GM12878 (cell line): ENCODE results near the gene ABCB4. TPM values are rescaled to one million over a fixed set of nuclear protein-coding genes. Genes with fewer than 3 reads are reported as not detected.

Experiments
- ATAC-seq: fragments of 200-7000 bp; cut with Tn5 transposase; 3 replicates; pipeline ENCODE4 v1.9.1; 2020; ENCODE audit warnings: mild to moderate bottlenecking, moderate library complexity
- BruUV-seq: library from RNA; stranded (reverse); fragments of 400-500 nt; replicated peaks from 2 replicates; lab custom pipeline; 2021; lab: Mats Ljungman, UMichigan
- CTCF ChIA-PET: fragments of 300-600 bp; sonication (Branson Sonifier 250); formaldehyde crosslinking; extraction: SDS; loops from one replicate; lab custom pipeline; 2021; ENCODE audit warnings: inconsistent platforms; lab: Yijun Ruan, JAX
- POLR2A ChIA-PET: fragments of 350-600 bp; formaldehyde crosslinking; extraction: SDS; loops from one replicate; lab custom pipeline; 2021; ENCODE audit warnings: inconsistent platforms; lab: Charles Lee
- RAD21 ChIA-PET: fragments of 300-600 bp; sonication (Branson Sonifier 250); formaldehyde crosslinking; loops from one replicate; lab custom pipeline; 2023; ENCODE audit warnings: antibody characterized with exemption; ENCODE audit not compliant: unreplicated experiment; lab: Charles Lee
- SMC1A ChIA-PET: fragments of 300-600 bp; sonication (Branson Sonifier 250); formaldehyde crosslinking; loops from one replicate; lab custom pipeline; 2023; ENCODE audit not compliant: unreplicated experiment, uncharacterized antibody; lab: Charles Lee
- DNase-seq: peaks from one replicate; pipeline ENCODE4 v3.0.0-alpha.2; 2011; ENCODE audit warnings: low read depth, low spot score
- FAIRE-seq: peaks from 3 replicates; lab custom pipeline; 2011; peaks lifted over from hg19 to GRCh38; lab: Jason Lieb, UNC
- H2AFZ ChIP-seq: 2 replicates; pipeline ENCODE4 v1.6.0; 2011; ENCODE audit warnings: low read depth, low read length, control low read depth; ENCODE audit not compliant: control insufficient read depth
- H3K27ac ChIP-seq: 2 replicates; pipeline ENCODE4 v1.5.1; 2011; ENCODE audit warnings: control low read depth; ENCODE audit not compliant: control insufficient read depth, insufficient read depth
- H3K27me3 ChIP-seq, 2 experiments: replicated peaks in 1 of 2; 2 replicates each; pipeline versions ENCODE4 v1.6.0 to v1.6.1; 2011; ENCODE audit warnings: low read length in 1 of 2; ENCODE audit not compliant: control insufficient read depth in 2 of 2, insufficient read depth in 2 of 2
- H3K36me3 ChIP-seq, 2 experiments: 2 replicates each; pipeline ENCODE4 v1.5.1; 2011; ENCODE audit warnings: low read length in 1 of 2; ENCODE audit not compliant: control insufficient read depth in 2 of 2, insufficient read depth in 2 of 2
- H3K4me1 ChIP-seq: 2 replicates; pipeline ENCODE4 v1.6.1; 2011; ENCODE audit warnings: mild to moderate bottlenecking, low read length, moderate library complexity, mixed read lengths; ENCODE audit not compliant: control insufficient read depth, insufficient read depth
- H3K4me2 ChIP-seq: 2 replicates; pipeline ENCODE4 v1.6.0; 2011; ENCODE audit warnings: control low read depth; ENCODE audit not compliant: control insufficient read depth, insufficient read depth
- H3K4me3 ChIP-seq: fragments of 200-600 bp; sonication (generic); 2 replicates; pipeline ENCODE4 v1.5.1; 2016
- H3K79me2 ChIP-seq: 2 replicates; pipeline ENCODE4 v1.6.0; 2011; ENCODE audit warnings: low read length; ENCODE audit not compliant: control insufficient read depth, insufficient read depth
- H3K9ac ChIP-seq: 2 replicates; pipeline ENCODE4 v1.8.0; 2011; ENCODE audit warnings: low read length, control low read depth, mixed read lengths; ENCODE audit not compliant: control insufficient read depth, insufficient read depth
- H3K9me3 ChIP-seq: replicated peaks from 3 replicates; pipeline ENCODE4 v1.5.1; 2011; ENCODE audit warnings: mild to moderate bottlenecking, low read length; ENCODE audit not compliant: control insufficient read depth, insufficient read depth
- H4K20me1 ChIP-seq: 2 replicates; pipeline ENCODE4 v1.6.0; 2011; ENCODE audit not compliant: control insufficient read depth, insufficient read depth
- EP300 ChIP-seq, 2 experiments: fragments of 150-350 bp in 1 of 2; IDR thresholded peaks; 2 replicates each; pipeline ENCODE4 v1.6.1; 2011 to 2012; ENCODE audit warnings: low read depth in 2 of 2, low read length in 2 of 2, borderline replicate concordance in 1 of 2, improper control_type of control experiment in 1 of 2, inconsistent platforms in 1 of 2; ENCODE audit not compliant: control insufficient read depth in 1 of 2
- ESRRA ChIP-seq: IDR thresholded peaks from 2 replicates; pipeline ENCODE4 v1.6.1; 2012; ENCODE audit warnings: mild to moderate bottlenecking, low read length, improper control_type of control experiment
- IKZF2 ChIP-seq, 2 experiments: fragments of 450-650 bp; IDR thresholded peaks; 2 replicates each; pipeline ENCODE4 v1.6.1; 2017; ENCODE audit warnings: mild to moderate bottlenecking in 2 of 2, moderate library complexity in 2 of 2
- PML ChIP-seq: IDR thresholded peaks from 2 replicates; pipeline ENCODE4 v1.6.1; 2012; ENCODE audit warnings: low read length, inconsistent platforms
- SREBF2 ChIP-seq: IDR thresholded peaks from 2 replicates; pipeline ENCODE4 v1.6.1; 2012; ENCODE audit warnings: mild to moderate bottlenecking, low read length
- YY1 ChIP-seq: IDR thresholded peaks from 2 replicates; pipeline ENCODE4 v1.6.1; 2011; ENCODE audit warnings: low read depth, mild to moderate bottlenecking, low read length
- ZSCAN29 ChIP-seq: fragments of 450-650 bp; IDR thresholded peaks from 2 replicates; pipeline ENCODE4 v1.6.1; 2017; ENCODE audit warnings: mild to moderate bottlenecking, moderate library complexity
- WGBS: methylation state at CpG from one replicate; pipeline ENCODE4 v1.1.6; 2016; ENCODE audit warnings: low lambda C conversion rate; ENCODE audit not compliant: insufficient replicate concordance, insufficient coverage; ENCODE audit errors: missing lambda C conversion rate; 5-methylcytosine and 5-hydroxymethylcytosine counted together
- in situ Hi-C: fragments of 300-500 bp; cut with MboI; formaldehyde crosslinking; loops from 9 replicates; pipeline ENCODE4 v1.14.3; 2018; ENCODE audit warnings: mixed read lengths
- intact Hi-C: fragments of 100-400 bp; cut with micrococcal nuclease; formaldehyde crosslinking; loops from one replicate; pipeline ENCODE4 v1.14.2; 2022; ENCODE audit not compliant: unreplicated experiment
- polyA plus RNA-seq, 11 experiments: library from polyadenylated mRNA; depleted of rRNA in 4 of 11; unstranded in 6 of 11; stranded (reverse) in 5 of 11; fragments of >200 nt; fragmentation: Nextera tagmentation in 4 of 11; fragmentation: Illumina TruSeq in 1 of 11; extraction: Ambion mirVana in 4 of 11; extraction: Trizol in 1 of 11; gene quantifications; 1 replicate in 1 of 11; 2 replicates in 10 of 11; pipeline versions ENCODE4 v1.2.1 to v1.2.3, GENCODE V29; 2011 to 2016; ENCODE audit warnings: inconsistent platforms in 2 of 11, missing spikeins in 2 of 11, low read depth in 1 of 11
- total RNA-seq, 4 experiments: library from RNA; depleted of rRNA in 3 of 4; stranded (reverse); fragments of >200 nt in 3 of 4; fragmentation: Illumina TruSeq in 1 of 4; extraction: Trizol in 1 of 4; gene quantifications; 2 replicates each; pipeline versions ENCODE4 v1.2.1 to v1.2.3, GENCODE V29; 2013 to 2021
- TF ChIP-seq, protein P1 (sequence below): fragments of 450-650 bp; IDR thresholded peaks from 2 replicates; pipeline ENCODE4 v1.6.1; 2016; ENCODE audit warnings: mild to moderate bottlenecking
- TF ChIP-seq, protein P2 (sequence below): IDR thresholded peaks from 2 replicates; pipeline ENCODE4 v1.6.1; 2011; ENCODE audit warnings: mild to moderate bottlenecking, low read depth, low read length, moderate library complexity; ENCODE audit not compliant: insufficient replicate concordance

ABCB4 gene
- total and polyA plus RNA-seq, 10 of the 15 experiments (the other 5 are each of a cell fraction or from before 2014, with no cell fraction given): 1.9 to 8.3 (median 4.4) TPM

DNA sequence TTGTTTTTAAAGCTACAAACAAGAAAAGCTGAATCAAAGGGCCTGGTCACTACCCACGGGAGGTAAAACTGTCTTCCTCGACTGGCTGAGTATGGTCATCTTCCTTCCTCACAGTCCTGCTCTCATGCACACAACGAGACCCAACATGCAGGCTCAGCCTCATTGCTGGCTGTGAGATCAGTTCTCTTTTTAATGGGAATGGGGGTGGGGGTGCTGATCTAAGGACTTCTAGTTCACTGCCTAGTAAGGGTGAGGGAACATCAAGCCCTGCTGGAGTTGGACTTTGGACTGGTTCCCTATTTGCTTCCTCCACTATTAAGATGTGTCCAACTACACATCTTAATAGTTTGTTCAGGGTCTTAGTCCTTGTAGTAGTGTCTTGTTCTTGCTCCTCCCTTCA lies 48.2 kb downstream of the ABCB4 start:
- no peaks in the 10 kb centered on the region for H3K79me2 ChIP-seq
- no peaks in the 10 kb centered on the region for H4K20me1 ChIP-seq
- no peak for TF ChIP-seq PML
- TF ChIP-seq YY1: no peak
- TF ChIP-seq, protein P1, sequence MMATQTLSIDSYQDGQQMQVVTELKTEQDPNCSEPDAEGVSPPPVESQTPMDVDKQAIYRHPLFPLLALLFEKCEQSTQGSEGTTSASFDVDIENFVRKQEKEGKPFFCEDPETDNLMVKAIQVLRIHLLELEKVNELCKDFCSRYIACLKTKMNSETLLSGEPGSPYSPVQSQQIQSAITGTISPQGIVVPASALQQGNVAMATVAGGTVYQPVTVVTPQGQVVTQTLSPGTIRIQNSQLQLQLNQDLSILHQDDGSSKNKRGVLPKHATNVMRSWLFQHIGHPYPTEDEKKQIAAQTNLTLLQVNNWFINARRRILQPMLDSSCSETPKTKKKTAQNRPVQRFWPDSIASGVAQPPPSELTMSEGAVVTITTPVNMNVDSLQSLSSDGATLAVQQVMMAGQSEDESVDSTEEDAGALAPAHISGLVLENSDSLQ: no peak
- TF ChIP-seq ZSCAN29: no peak
- TF ChIP-seq IKZF2 (IDR thresholded peaks at IDR 0.05): no peak
- no peak for TF ChIP-seq EP300 (IDR thresholded peaks at IDR 0.05; ENCODE audit: borderline replicate concordance in 1 of 2, control insufficient read depth in 1 of 2, low read depth in 2 of 2, low read length in 2 of 2)
- TF ChIP-seq, protein P2, sequence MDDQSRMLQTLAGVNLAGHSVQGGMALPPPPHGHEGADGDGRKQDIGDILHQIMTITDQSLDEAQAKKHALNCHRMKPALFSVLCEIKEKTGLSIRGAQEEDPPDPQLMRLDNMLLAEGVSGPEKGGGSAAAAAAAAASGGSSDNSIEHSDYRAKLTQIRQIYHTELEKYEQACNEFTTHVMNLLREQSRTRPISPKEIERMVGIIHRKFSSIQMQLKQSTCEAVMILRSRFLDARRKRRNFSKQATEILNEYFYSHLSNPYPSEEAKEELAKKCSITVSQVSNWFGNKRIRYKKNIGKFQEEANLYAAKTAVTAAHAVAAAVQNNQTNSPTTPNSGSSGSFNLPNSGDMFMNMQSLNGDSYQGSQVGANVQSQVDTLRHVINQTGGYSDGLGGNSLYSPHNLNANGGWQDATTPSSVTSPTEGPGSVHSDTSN: no peak
- no peak for TF ChIP-seq SREBF2
- no peak for TF ChIP-seq ESRRA
- H3K4me2 ChIP-seq: no peak overlapping the region
- DNase-seq: no peak
- 43% methylated on average over 3 of the region's 3 CpGs for WGBS
- ChIA-PET POLR2A (no interaction called here), RAD21 (interaction anchor here (0.6 to 1.6 kb wide), 3 partner anchors 9 to 367 kb away, joined by 3 to 4 read pairs (median 3); no protein-coding TSS in a partner anchor), CTCF (interaction anchor here (0.6 to 2.4 kb wide), 3 partner anchors 9 to 103 kb away, joined by 3 to 17 read pairs (median 3); no protein-coding TSS in a partner anchor), SMC1A (interaction anchor here (0.6 to 4.2 kb wide), 6 partner anchors 8 to 111 kb away, joined by 3 to 40 read pairs (median 4); no protein-coding TSS in a partner anchor)
- H3K4me1 ChIP-seq: no peaks in the 10 kb centered on the region
- no peaks in the 10 kb centered on the region for H3K36me3 ChIP-seq
- H3K4me3 ChIP-seq: no peak overlapping the region
- FAIRE-seq: peak; percentile 80
- no peak overlapping the region for H2AFZ ChIP-seq
- intact Hi-C loops: no loop called here
- no peak overlapping the region for H3K27ac ChIP-seq
- H3K9me3 ChIP-seq: no peaks in the 10 kb centered on the region; the same call in 2 of the 3 replicates
- no peak overlapping the region for H3K9ac ChIP-seq
- no peak for ATAC-seq
- in situ Hi-C loops: no loop called here
- BruUV-seq: no TSS peak
- H3K27me3 ChIP-seq: no peaks in the 10 kb centered on the region
